HuH-7 (cell line): Measurements from ENCODE around the gene SVBP.
A peak's percentile ranks its signal among the peaks of the same experiment; 100 is the strongest.
"Not testable (repeated sequence)": the region's sequence is repeated elsewhere in the genome, so short reads cannot be mapped to it uniquely, and the experiment has no call there.

Experiments used
- DNase-seq: peaks from one replicate; pipeline ENCODE4 v3.0.0; 2011; ENCODE audit warnings: low spot score

SVBP gene

GRCh38 chr1:42841440-42842147, 24.4 kb upstream of the SVBP start:
- no peak for DNase-seq

GRCh38 chr1:42841010-42841409, 23.8 kb upstream of the SVBP start:
- no peak for DNase-seq

GRCh38 chr1:42838482-42839190, 21.4 kb upstream of the SVBP start:
- no peak for DNase-seq

- no peak for DNase-seq
These were observed 20.5 kb upstream of the SVBP start for GRCh38 chr1:42837709-42838108.

- no peak for DNase-seq
These were observed 18.2 kb upstream of the SVBP start for GRCh38 chr1:42835422-42835821.

GRCh38 chr1:42834803-42835202, 17.6 kb upstream of the SVBP start:
- no peak for DNase-seq

GRCh38 chr1:42833981-42834380, 16.8 kb upstream of the SVBP start:
- DNase-seq, result no peak

- DNase-seq, result no peak
These were observed 15.5 kb upstream of the SVBP start for GRCh38 chr1:42832641-42833240.

GRCh38 chr1:42831273-42831672, 14.1 kb upstream of the SVBP start:
- DNase-seq, result no peak

- DNase-seq, result no peak
These were observed 13.4 kb upstream of the SVBP start for GRCh38 chr1:42830631-42831030.

- DNase-seq, result no peak
These were observed 8.0 kb upstream of the SVBP start for GRCh38 chr1:42825036-42825851.

GRCh38 chr1:42824481-42825035, 7.4 kb upstream of the SVBP start:
- no peak for DNase-seq

- no peak for DNase-seq
These were observed 5.7 kb upstream of the SVBP start for GRCh38 chr1:42822800-42823392.

GRCh38 chr1:42821690-42822089, 4.5 kb upstream of the SVBP start:
- DNase-seq, result no peak

GRCh38 chr1:42820813-42821212, 3.6 kb upstream of the SVBP start:
- no peak for DNase-seq

GRCh38 chr1:42817976-42818375, 779 bp upstream of the SVBP start:
- DNase-seq, result no peak

- DNase-seq, result peak; percentile 92
These were observed 207 bp upstream of the SVBP start for GRCh38 chr1:42817440-42817767.

GRCh38 chr1:42815941-42816584, 1.1 kb downstream of the SVBP start:
- DNase-seq, result no peak

- DNase-seq, result not testable (repeated sequence)
These were observed 2.4 kb downstream of the SVBP start for GRCh38 chr1:42814815-42815214.

GRCh38 chr1:42807056-42807668, 10.0 kb downstream of the SVBP start:
- DNase-seq, result no peak

GRCh38 chr1:42806593-42806992, 10.6 kb downstream of the SVBP start:
- no peak for DNase-seq
